GM12801 (cell line): ENCODE data around the gene SSH2.

Source experiments
- TF ChIP-seq, protein P1 (sequence below): IDR thresholded peaks from one replicate; pipeline ENCODE4 v1.5.1; 2011; ENCODE audit warnings: control low read depth; ENCODE audit not compliant: insufficient read length; ENCODE audit errors: extremely low read depth

Gene SSH2

DNA sequence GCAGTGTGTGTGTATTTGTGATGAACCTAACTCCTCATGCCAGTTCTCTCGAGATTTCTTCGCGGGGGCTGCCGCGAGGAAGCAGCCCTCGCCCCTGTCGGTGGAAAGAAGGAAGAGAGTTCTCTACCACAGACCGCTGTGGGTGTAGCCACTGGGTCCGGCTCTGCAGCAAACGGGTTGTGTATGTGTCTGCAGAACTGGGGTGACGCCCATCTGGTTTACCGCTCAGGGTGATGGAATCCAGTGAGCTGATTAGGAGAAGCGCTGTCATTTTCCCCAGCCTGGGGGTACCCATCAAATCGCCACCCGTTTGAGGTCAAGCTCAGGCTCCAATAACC is 315.0 kb downstream of the SSH2 start:
- TF ChIP-seq, protein P1, sequence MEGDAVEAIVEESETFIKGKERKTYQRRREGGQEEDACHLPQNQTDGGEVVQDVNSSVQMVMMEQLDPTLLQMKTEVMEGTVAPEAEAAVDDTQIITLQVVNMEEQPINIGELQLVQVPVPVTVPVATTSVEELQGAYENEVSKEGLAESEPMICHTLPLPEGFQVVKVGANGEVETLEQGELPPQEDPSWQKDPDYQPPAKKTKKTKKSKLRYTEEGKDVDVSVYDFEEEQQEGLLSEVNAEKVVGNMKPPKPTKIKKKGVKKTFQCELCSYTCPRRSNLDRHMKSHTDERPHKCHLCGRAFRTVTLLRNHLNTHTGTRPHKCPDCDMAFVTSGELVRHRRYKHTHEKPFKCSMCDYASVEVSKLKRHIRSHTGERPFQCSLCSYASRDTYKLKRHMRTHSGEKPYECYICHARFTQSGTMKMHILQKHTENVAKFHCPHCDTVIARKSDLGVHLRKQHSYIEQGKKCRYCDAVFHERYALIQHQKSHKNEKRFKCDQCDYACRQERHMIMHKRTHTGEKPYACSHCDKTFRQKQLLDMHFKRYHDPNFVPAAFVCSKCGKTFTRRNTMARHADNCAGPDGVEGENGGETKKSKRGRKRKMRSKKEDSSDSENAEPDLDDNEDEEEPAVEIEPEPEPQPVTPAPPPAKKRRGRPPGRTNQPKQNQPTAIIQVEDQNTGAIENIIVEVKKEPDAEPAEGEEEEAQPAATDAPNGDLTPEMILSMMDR, result no peak

- TF ChIP-seq, protein P1, result no peak
Measured at GRCh38 chr17:29614349-29615047, 315.5 kb downstream of the SSH2 start.

GRCh38 chr17:29613856-29614255 is 316.2 kb downstream of the SSH2 start:
- TF ChIP-seq, protein P1, result no peak

DNA sequence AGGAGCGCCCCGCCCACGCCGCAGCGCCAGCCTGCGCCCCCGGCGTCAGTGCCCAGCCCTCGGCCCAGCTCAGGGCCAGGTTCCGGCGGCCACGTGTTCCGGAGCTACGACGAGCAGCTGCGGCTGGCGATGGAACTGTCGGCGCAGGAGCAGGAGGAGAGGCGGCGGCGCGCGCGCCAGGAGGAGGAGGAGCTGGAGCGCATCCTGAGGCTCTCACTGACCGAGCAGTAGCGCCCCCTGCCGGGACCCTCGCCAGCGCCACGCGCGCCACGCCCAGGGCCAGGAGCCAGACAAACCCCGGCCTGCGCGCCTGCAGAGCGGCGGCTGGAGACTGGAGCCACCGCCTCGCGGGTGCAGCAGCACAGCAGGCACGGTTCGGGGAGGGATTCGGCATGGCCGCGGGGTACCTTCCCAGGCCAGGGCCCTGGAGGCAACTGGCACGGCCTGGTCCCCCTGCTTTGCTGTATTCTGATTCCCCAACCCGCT is 316.6 kb downstream of the SSH2 start:
- TF ChIP-seq, protein P1, result no peak

DNA sequence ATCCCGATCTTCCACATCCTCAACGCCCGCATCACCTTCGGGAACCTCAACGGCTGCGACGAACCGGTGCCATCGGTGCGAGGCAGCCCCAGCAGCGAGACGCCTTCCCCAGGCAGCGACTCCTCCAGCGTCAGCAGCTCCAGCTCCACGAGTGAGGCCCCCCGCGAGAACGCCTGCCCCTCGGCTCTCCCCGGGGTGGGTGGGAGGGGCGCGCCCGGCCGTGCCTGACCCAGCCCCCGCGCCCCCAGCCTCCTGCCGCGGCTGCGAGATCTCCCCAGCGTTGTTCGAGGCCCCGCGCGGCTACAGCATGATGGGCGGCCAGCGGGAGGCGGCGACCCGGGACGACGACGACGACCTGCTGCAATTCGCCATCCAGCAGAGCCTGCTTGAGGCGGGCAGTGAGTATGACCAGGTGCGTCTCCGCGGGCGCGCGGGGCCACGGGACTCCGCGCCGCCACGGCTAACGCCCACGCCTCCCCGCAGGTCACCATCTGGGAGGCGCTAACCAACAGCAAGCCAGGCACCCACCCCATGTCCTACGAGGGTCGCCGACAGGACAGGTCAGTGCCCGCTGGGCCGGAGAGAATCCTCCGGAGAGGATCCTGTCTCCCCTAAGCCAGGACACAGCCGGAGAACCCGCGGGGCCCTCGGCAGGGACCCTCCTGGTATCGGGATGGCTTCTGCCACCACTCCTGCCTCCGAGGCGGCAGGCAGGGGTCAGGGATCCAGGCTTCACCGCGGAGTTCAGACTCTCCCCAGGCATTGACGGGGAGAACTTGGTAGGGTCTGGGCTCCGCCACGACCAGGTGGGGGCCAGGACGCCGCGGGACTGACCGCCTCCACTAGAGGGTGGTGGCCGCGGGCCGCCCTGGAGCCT is 317.4 kb downstream of the SSH2 start:
- TF ChIP-seq, protein P1, result no peak

GRCh38 chr17:29612094-29612403 is 318.0 kb downstream of the SSH2 start:
- TF ChIP-seq, protein P1, result no peak

- TF ChIP-seq, protein P1, result no peak
Measured at GRCh38 chr17:29611351-29612093, 318.5 kb downstream of the SSH2 start.
